CMK (cell line): ENCODE measurements around the gene MRPS23.

ENCODE experiments used
- DNase-seq: peaks from one replicate; pipeline ENCODE4 v3.0.0-alpha.2; 2010; ENCODE audit warnings: low read depth

MRPS23 gene

GRCh38 chr17:57879437-57880085, 29.7 kb upstream of the MRPS23 start:
- no peak for DNase-seq

- DNase-seq = no peak
Observed at GRCh38 chr17:57877803-57878377, 28.0 kb upstream of the MRPS23 start.

GRCh38 chr17:57876866-57877237, 27.0 kb upstream of the MRPS23 start:
- no peak for DNase-seq

- no peak for DNase-seq
Observed at GRCh38 chr17:57876023-57876865, 26.4 kb upstream of the MRPS23 start.

- DNase-seq = no peak
Observed at GRCh38 chr17:57875290-57876022, 25.6 kb upstream of the MRPS23 start.

GRCh38 chr17:57874434-57875289, 24.8 kb upstream of the MRPS23 start:
- DNase-seq = no peak

GRCh38 chr17:57874058-57874419, 24.2 kb upstream of the MRPS23 start:
- no peak for DNase-seq

GRCh38 chr17:57873261-57874057, 23.6 kb upstream of the MRPS23 start:
- DNase-seq = no peak

GRCh38 chr17:57872536-57872935, 22.7 kb upstream of the MRPS23 start:
- no peak for DNase-seq

GRCh38 chr17:57871863-57872262, 22.0 kb upstream of the MRPS23 start:
- DNase-seq = no peak

GRCh38 chr17:57871155-57871554, 21.3 kb upstream of the MRPS23 start:
- DNase-seq = no peak

GRCh38 chr17:57870283-57870635, 20.4 kb upstream of the MRPS23 start:
- DNase-seq = no peak

GRCh38 chr17:57869617-57870282, 19.9 kb upstream of the MRPS23 start:
- no peak for DNase-seq

- DNase-seq = no peak
Observed at GRCh38 chr17:57868910-57869616, 19.2 kb upstream of the MRPS23 start.

- no peak for DNase-seq
Observed at GRCh38 chr17:57868007-57868909, 18.4 kb upstream of the MRPS23 start.

- DNase-seq = no peak
Observed at GRCh38 chr17:57867126-57867525, 17.3 kb upstream of the MRPS23 start.

GRCh38 chr17:57866723-57867122, 16.9 kb upstream of the MRPS23 start:
- DNase-seq = no peak

- DNase-seq = no peak
Observed at GRCh38 chr17:57866319-57866718, 16.5 kb upstream of the MRPS23 start.

- no peak for DNase-seq
Observed at GRCh38 chr17:57864273-57864672, 14.4 kb upstream of the MRPS23 start.
